ENCODE results near the gene RPTN. TPM values are rescaled to one million over a fixed set of nuclear protein-coding genes. Genes with fewer than 3 reads are reported as not detected.

RPTN gene
- total RNA-seq, 1 experiment from 2014 or later: not detected

DNA sequence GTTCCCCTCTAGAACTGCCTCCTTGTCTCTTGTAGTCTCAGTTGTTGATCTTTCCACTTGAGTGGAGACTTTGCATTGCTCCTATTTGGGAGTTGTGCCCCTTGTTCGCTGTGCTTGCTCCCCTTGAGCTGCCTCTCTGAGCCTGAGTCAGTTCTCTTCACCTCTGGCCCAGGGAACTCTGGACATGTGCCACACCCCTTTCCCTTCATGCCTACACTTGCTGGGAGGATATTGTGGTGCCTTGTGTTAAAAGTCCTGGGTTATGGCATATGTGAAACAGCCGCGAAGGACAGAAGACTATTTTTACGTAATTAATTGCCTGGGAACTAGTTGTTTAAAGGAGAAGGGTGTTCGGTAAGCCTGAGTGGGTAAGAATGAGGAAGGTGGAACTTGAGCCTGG, 32.2 kb upstream of the RPTN start:
- no peak for ATAC-seq
- Histone ChIP-seq H3K27ac (ENCODE audit: low read length) (no peak overlapping the region), H3K9me3 (ENCODE audit: control insufficient read depth, insufficient read depth, low read depth, low read length) (no peaks in the 10 kb centered on the region), H3K27me3 (ENCODE audit: control insufficient read depth, insufficient read depth, low read length) (no peaks in the 10 kb centered on the region), H3K4me1 (ENCODE audit: control insufficient read depth, insufficient read depth, low read length) (peaks cover 3% of the 10 kb centered on the region; the same call in 1 of the 2 replicates), H3K4me3 (ENCODE audit: low read depth in 2 of 2, low read length in 2 of 2) (no peak overlapping the region), H3K36me3 (ENCODE audit: control insufficient read depth, insufficient read depth, low read length) (no peaks in the 10 kb centered on the region)
- in situ Hi-C loops (cut with HindIII; ENCODE audit: low pct_unique_long_range_greater_than_20kb, low sequenced_read_pairs): no loop called here
- no peak for DNase-seq (ENCODE audit: low read depth, low spot score)
- POLR2A ChIA-PET: no interaction called here
- CTCF ChIA-PET: interaction anchor here (3.2 kb wide), 1 partner anchor 267 kb away, joined by 9 read pairs; no protein-coding TSS in a partner anchor
- BruUV-seq (replicated peaks): no TSS peak
- intact Hi-C loops (cut with micrococcal nuclease; ENCODE audit: unreplicated experiment): loop anchor here (2.0 kb wide), 1 partner anchor 156 kb away; no protein-coding TSS in a partner anchor
- no peak for TF ChIP-seq SIN3A (IDR thresholded peaks at IDR 0.05; ENCODE audit: borderline replicate concordance, insufficient read depth, low read depth, low read length)
- TF ChIP-seq POLR2AphosphoS5 (IDR thresholded peaks at IDR 0.05; ENCODE audit: low read depth, low read length): no peak
- TF ChIP-seq REST (IDR thresholded peaks at IDR 0.05; ENCODE audit: insufficient read depth in 1 of 2, low read depth in 2 of 2, low read length in 1 of 2): no peak
- TF ChIP-seq TCF7L2 (IDR thresholded peaks at IDR 0.05; ENCODE audit: low read depth, low read length): no peak
- TF ChIP-seq, protein P1, sequence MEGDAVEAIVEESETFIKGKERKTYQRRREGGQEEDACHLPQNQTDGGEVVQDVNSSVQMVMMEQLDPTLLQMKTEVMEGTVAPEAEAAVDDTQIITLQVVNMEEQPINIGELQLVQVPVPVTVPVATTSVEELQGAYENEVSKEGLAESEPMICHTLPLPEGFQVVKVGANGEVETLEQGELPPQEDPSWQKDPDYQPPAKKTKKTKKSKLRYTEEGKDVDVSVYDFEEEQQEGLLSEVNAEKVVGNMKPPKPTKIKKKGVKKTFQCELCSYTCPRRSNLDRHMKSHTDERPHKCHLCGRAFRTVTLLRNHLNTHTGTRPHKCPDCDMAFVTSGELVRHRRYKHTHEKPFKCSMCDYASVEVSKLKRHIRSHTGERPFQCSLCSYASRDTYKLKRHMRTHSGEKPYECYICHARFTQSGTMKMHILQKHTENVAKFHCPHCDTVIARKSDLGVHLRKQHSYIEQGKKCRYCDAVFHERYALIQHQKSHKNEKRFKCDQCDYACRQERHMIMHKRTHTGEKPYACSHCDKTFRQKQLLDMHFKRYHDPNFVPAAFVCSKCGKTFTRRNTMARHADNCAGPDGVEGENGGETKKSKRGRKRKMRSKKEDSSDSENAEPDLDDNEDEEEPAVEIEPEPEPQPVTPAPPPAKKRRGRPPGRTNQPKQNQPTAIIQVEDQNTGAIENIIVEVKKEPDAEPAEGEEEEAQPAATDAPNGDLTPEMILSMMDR (IDR thresholded peaks at IDR 0.05): no peak

- intact Hi-C loops (cut with micrococcal nuclease; ENCODE audit: unreplicated experiment): loop anchor here (2.0 kb wide), 1 partner anchor 156 kb away; no protein-coding TSS in a partner anchor
- DNase-seq (ENCODE audit: low read depth, low spot score) (no peak), ATAC-seq (no peak)
- peaks cover 3% of the 10 kb centered on the region; the same call in 1 of the 2 replicates for H3K4me1 ChIP-seq (ENCODE audit: control insufficient read depth, insufficient read depth, low read length)
- H3K27me3 ChIP-seq (ENCODE audit: control insufficient read depth, insufficient read depth, low read length): no peaks in the 10 kb centered on the region
- ChIA-PET POLR2A (no interaction called here), CTCF (interaction anchor here (3.2 kb wide), 1 partner anchor 268 kb away, joined by 9 read pairs; no protein-coding TSS in a partner anchor)
- TF ChIP-seq TCF7L2 (IDR thresholded peaks at IDR 0.05; ENCODE audit: low read depth, low read length) (no peak), SIN3A (IDR thresholded peaks at IDR 0.05; ENCODE audit: borderline replicate concordance, insufficient read depth, low read depth, low read length) (no peak), POLR2AphosphoS5 (IDR thresholded peaks at IDR 0.05; ENCODE audit: low read depth, low read length) (no peak), REST (IDR thresholded peaks at IDR 0.05; ENCODE audit: insufficient read depth in 1 of 2, low read depth in 2 of 2, low read length in 1 of 2) (no peak)
- TF ChIP-seq, protein P1 (IDR thresholded peaks at IDR 0.05): no peak
- no peak overlapping the region for H3K4me3 ChIP-seq (ENCODE audit: low read depth in 2 of 2, low read length in 2 of 2)
- no peak overlapping the region for H3K27ac ChIP-seq (ENCODE audit: low read length)
- H3K9me3 ChIP-seq (ENCODE audit: control insufficient read depth, insufficient read depth, low read depth, low read length): no peaks in the 10 kb centered on the region
- no TSS peak for BruUV-seq (replicated peaks)
- in situ Hi-C loops (cut with HindIII; ENCODE audit: low pct_unique_long_range_greater_than_20kb, low sequenced_read_pairs): no loop called here
- H3K36me3 ChIP-seq (ENCODE audit: control insufficient read depth, insufficient read depth, low read length): no peaks in the 10 kb centered on the region
Measured at GRCh38 chr1:152190589-152190988, 31.6 kb upstream of the RPTN start.
